Stimulated activated CD8-positive, alpha-beta memory T cell treated with anti-CD3 and anti-CD28 coated beads, Interleukin-15, amount 100 ng/mL, for 4 hours (primary cell): ENCODE measurements around the gene SMAD9.

ENCODE experiments used
- DNase-seq, 2 donors: peaks; one replicate each; pipeline ENCODE4 v3.0.0-alpha.2; 2020; ENCODE audit warnings: low read depth in 2 of 2

The SMAD9 gene

GRCh38 chr13:36817996-36818803, 101.8 kb downstream of the SMAD9 start:
- no peak for DNase-seq

DNA sequence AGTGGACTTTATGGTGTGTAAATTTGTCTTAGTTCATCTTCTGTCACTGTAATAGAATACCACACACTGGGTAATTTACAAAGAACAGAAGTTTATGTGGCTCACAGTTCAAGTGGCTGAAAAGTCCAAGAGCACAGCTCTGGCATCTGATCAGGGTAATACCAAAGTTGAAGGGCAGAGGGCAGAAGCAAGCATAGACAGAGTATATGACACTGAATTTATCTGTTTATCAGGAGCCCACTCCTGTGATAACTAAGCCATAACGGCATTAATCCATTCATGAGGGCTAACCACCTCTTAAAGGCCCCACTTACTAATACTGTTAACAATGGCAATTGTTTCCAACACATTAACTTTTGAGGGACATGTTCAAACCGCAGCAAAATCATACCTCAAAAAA, 105.0 kb downstream of the SMAD9 start:
- no peak for DNase-seq

GRCh38 chr13:36814465-36814864, 105.6 kb downstream of the SMAD9 start:
- no peak for DNase-seq

DNA sequence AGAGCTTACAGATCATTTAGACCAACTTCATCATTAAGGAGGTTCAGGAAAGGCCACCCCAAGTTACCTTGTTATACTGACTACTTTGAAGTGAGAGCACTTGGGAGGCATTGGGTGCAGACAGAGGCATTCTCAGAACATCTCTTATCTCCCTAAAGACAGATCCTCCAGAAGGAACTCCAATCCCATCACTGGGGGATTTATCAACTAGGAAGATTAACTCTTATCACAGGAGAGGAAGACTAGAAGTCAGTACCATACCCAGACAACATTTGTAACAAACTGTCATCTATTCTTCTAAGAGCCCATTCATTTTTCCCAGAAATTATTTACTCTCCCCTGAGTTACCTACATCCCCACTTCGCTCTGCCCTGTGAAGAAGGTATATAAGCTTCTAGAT, 106.8 kb downstream of the SMAD9 start:
- DNase-seq, result no peak

DNA sequence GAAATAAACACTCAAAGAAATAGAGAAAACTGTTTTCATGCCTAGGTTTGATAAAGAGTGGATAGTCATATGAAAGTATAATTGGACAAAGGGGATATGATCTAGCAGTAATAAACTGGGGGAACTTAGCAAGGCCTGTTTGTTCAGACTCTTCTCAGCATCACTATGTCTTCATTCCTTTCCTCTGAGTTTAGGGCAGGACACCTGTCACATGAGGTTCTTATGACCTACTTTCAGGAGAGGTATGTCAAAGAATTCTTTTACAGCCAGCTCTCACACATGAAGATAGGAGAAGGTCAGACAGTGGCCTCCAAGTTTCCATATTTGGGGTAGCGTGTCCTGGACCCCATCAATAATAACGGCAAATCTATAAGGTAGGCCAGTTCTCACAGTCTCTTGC, 112.4 kb downstream of the SMAD9 start:
- DNase-seq, result no peak

- DNase-seq, result no peak
Observed at GRCh38 chr13:36806102-36806501, 113.9 kb downstream of the SMAD9 start.

GRCh38 chr13:36804588-36804987, 115.5 kb downstream of the SMAD9 start:
- no peak for DNase-seq

DNA sequence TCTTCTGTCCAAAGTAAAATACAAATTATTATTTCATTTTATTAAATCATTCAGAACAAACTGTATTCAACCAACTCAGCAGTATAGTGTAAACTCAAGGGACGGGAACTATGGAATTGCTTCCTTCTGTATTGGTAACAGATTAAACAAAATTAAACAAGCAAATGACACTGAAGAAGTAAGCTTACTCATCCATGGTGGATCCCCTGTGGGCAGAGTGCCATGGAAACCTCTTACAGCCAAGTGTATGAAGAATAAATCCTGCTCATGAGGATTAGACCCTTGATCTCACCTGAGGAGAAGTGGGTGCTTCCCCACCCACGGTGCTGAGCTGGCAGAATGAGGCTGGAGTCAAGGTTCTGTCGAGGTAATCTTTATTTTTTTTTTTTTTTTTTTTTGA, 119.0 kb downstream of the SMAD9 start:
- no peak for DNase-seq

DNA sequence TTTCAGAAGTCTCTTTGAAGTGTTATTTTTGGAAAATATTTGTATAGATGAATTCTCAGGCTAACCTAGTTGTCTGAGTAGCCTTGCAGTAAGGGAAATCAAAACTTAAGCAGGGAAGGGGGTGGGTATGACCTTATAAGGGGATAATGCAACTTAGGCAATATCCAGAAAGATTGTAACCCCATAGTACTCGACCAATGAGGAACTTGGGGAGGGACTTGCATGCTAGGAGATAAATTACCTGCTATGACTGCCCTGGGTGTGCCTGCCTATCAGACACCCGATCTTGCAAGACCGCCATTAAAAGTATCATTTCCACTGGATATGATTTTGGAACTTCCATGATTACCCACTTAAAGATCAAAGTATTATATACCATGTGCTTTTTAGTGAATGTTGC, 124.0 kb downstream of the SMAD9 start:
- DNase-seq, result no peak

- no peak for DNase-seq
Observed at GRCh38 chr13:36795463-36795862, 124.6 kb downstream of the SMAD9 start.
